HG03039 (cell line): ENCODE results near the gene NRCAM.

Source experiments
- ATAC-seq: cut with Tn5 transposase; IDR thresholded peaks from one replicate; pipeline ENCODE4 v1.9.1; 2021; ENCODE audit warnings: mild to moderate bottlenecking, moderate library complexity; ENCODE audit not compliant: unreplicated experiment

The NRCAM gene

DNA sequence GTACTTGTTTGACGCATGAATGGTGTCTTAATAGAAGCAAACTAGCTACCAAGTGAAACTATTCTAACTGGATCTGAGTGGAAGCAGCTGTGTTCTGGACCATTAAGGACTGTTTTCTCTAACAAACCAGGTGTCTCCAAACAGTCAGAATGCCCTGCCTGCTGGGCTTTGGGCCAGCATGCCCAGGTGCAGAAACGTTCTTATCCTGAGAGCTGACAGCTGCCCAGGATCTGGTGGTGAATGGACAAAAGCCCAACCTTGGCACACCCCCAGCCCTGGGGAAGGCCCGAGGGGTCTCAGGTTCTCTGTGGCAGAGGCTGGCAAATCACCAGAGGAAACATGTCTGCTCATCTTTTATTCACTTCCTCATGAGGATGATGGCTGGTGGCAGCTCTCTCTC, 277.8 kb downstream of the NRCAM start:
- no peak for ATAC-seq

DNA sequence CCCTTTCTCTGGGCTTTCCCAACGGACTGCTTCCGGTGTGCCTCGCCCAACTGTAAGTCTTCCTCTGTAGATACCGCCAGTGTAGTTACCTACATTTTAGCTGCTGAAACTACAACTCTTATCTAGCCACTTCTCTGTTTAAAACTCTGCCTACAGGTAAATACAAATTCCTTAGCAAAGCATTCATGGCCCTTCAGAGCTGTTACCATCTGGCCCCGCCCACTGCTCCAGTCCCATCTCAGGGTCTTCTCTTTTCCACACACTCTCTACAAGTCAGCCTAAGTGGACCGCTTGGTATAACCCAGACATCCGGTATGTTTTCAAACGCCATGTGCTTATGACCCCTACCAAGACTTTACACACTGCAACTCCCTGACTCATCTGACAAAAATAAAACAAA, 285.1 kb downstream of the NRCAM start:
- no peak for ATAC-seq

DNA sequence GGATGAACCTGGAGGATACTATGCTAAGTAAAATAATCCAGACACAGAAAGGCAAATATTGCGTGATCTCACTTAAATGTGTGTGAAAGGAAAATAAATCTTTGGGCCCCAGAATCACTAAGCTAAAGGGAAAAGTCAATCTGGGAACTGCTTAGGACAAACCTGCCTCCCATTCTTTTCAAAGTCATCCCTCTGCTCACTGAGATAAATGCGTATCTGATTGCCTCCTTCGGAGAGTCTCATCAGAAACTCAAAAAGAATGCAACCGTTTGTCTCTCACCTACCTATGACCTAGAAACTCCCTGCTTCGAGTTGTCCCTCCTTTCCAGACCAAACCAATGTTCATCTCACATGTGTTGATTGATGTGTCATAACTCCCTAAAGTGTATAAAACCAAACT, 286.0 kb downstream of the NRCAM start:
- no peak for ATAC-seq

DNA sequence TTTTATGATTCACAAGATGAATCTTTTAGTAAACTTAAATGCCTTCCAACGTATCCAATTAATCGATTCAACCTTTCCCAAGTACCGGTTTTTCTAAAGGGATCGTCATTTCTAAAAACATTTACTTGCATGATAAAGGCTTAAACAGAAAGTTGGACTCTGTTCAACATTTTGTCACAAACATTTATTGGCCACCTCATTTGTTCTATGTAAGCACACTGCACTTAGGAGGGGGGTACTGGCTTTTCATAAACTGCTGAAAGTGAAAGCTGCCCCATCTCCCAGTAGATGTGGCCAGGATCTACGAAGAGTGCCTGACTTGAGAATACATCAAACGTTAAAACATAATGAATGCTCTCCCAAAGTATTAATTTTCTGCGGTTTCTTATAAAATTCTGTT, 288.8 kb downstream of the NRCAM start:
- ATAC-seq = no peak

DNA sequence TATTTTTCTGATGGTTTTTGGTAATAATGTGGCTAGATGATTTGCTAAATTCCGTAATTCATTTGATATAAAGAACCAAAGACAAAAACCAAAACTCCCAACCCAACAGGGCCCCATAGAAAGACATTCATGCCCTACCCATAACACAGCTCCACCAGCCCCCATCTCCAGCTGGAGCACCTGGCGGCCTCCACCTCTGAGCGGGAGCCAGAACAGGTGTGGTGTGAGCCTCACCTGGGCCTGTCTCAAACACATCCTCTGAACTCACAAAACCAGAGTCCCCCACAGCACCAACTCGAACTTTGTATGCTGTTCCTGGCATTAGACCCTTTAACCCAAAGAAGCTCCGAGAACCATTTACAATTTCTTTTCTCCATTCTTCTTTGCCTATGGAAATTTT, 289.5 kb downstream of the NRCAM start:
- no peak for ATAC-seq

DNA sequence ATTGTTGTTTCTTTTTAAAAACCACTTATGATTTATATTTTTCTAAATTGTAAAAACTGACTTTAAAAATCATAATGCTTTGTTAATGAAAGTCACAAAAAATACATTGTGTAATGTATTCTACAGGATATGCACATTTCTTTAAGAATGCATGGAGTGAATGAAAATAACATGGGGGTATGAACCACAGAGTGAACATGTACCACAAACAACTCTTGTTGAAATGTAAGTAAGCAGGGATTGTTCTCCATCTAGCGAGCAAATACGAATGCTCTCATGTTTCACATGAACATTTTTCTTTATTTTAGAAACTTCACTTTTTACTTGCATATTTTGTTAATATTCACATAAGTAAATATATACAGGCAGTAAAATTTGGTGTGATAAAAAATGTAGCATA, 290.5 kb downstream of the NRCAM start:
- no peak for ATAC-seq

DNA sequence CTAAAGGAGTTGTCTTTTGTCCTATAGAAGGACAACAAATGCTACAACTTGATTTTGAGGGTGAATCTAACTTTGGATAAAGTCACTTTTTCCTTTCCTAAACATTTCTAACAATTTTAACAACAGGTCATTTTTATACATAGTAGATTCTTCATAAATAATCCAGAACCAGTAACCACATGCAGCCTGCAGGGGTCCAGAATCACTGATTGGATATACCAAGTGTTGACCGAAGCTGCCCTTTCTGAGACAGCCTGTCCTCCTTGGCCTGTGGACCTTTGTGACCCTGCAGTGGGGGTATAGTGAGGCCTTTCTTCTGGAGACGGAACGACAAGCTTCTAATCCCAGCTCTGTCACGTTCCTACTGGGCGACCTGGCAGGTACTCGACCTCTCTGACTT, 291.3 kb downstream of the NRCAM start:
- no peak for ATAC-seq

DNA sequence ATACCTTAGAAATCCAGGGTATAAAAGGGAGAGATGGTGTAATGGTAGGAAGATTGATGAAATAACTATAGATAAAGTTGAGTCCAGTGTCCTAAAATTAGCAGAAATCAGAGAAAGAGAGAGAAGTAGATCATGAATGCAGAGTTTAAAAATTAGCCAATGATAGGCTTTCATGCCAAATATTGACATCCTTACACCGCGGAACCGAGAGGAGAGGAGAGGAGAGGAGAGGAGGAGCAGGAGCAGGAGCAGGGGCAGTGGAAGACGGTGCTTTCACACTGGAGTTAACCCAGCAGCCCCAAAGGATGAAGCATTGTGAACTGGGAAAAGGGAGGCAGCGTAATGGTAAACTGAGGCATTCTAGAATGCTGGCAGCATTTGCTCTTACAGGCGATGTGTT, 291.9 kb downstream of the NRCAM start:
- no peak for ATAC-seq

DNA sequence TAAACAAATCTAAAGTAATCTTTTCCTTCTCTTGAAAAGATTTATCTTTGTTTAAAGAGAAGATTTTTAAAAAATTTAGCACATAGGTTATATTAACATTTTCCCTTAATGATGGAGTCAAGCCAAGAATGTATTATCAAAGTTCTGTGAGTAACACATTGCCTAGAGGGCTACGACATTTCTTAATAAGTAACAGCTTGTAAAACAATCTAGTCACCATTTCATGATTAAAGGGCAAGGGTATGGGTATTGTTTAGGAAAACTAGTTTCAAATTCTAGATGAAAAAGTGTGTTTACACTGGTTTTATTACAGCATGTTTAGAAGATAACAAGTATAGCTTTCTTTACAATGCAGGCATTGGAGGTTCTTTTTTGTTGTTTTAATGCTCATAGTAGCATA, 297.5 kb downstream of the NRCAM start:
- ATAC-seq = no peak

DNA sequence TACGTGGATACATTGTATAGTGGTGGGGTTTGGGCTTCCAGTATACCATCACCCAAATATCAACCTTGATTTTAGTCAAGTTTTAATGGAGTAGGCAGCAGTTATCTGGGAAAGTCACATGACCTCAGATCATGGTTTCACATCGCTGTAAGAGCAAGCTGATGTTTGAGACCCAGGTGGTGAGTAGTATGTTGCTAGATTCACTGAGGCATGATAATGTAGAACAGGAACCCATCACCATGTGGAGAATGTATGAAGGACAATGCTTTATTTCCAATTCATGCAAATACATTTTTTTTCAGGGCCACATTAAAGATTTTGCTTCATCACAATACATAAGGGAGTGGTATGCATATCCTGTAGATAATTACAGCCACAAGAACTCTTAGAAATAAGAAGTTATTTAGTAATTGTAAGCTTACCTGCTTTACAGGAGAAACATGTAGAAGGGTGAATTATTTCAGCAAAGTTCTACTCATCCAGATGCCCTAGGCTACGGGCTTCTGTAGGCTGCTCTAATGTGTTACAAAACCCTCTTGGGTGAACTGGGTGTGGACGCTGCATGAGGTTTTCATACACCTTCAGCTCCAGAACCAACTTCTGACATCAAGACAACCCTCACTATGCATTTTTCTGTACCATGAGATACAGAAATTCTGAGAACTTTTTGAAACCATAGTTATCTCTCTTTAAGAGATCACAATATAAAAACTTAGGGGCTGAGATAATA, 298.5 kb downstream of the NRCAM start:
- ATAC-seq = no peak

DNA sequence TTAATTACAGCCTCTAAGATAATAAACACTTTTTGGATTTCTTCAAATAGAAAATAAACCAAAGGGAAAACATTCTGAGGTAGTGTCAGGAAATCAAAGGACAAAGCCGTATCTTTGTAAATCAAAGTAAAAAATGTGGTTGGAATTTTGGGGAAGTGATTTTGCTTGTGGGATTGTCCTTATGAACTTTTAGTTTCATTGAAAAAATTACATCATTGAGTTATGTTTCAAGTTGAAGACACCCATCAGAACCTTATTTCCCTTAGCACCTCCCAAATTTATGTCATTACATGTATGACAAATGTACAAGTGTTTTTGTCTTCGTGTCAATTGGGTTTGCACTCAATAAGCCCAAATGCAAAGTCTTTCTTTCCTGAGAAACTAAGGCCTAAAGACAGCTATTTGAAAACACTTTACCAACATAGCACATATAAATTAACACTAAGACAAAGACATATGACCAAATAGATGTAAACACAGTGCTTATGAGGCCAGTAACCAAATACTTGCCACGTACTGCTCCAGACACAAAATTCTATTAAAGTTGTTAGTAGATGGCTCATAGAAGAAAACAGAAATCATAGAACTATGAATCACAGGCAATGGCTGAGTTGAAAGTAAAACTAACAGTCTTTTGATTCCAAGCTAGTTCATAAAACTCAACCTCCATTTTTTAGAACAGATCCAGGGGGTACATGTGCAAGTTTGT, 299.2 kb downstream of the NRCAM start:
- no peak for ATAC-seq

DNA sequence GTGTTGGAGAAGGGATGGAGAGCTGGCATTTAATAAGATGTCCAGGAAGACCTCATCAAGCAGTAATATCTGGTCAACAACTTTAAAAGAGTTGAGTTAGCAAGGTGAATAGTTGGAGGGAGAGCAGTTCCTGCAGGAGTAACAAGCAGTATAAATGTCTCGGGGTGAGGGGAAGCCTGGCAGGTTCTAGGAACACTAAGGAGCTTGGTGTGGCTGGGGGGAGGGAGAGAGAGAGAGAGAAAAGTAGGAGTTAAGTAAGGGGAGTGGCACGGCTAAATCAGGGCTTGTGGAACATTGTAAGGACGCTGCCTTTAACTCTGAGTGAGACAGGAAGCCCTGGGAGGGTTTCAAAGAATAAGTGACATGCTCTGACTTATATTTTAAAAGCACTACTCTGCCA, 304.0 kb downstream of the NRCAM start:
- ATAC-seq = no peak

DNA sequence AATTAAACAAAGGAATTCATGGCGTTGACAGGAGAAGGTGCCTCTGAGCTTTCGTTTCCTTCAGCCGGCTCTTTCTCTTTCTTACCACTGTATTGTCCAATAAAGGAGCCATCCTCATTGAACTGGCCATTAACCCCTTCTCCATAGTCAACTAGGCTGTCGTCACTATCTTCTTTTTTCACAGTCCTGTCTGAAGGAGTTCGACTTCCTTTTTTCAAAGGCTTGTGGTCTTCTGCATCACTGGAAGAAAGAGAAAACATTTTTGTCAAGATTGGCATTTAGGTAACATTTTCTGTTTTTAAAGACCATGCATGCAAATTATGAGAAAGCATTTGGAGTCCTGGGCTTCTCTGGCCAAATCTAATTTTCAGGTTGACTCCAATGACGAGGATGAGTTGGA, 306.3 kb downstream of the NRCAM start:
- no peak for ATAC-seq

DNA sequence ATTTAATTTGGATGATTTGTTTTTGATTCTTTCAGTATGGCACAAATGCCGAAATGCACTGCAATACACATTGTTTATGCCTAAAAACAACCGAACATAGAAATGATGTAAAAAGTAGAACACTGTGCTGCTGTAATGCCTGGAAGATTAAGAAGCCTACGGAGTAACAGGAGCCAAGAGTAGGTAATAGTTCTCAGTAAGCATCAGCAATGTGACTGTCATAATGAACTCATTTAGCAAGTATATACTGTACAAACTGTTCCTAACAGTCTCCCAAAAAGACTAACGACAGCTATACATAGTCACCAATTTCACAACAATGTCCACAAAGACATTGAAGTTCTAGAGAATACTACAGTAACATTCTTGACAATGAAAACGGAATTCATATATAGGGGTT, 307.1 kb downstream of the NRCAM start:
- no peak for ATAC-seq

DNA sequence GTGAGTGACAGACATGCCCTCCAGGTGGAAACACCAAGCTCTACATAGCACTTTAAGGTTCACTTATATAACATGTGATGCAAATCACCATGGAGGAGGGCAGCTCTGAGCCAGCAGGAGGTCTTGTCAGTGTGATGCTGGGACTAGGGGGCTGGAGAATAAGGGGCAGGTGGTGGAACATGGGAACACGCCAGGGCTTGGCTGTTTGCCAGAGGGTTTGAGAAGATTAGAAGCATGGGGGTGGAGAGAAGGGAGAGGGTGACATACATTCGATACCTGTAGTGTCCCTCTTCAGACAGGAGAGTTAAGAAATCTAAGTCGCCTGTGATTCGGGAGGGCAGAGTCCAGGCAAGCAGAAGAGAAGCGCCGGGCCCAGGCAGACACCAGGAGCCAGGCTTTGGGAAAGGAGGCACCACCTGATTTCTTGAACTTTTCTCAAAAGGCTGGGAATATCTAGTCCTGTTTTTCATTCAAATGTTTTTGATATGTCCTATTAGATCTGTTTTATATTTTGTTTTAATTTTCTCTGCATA, 309.1 kb downstream of the NRCAM start:
- ATAC-seq = no peak

DNA sequence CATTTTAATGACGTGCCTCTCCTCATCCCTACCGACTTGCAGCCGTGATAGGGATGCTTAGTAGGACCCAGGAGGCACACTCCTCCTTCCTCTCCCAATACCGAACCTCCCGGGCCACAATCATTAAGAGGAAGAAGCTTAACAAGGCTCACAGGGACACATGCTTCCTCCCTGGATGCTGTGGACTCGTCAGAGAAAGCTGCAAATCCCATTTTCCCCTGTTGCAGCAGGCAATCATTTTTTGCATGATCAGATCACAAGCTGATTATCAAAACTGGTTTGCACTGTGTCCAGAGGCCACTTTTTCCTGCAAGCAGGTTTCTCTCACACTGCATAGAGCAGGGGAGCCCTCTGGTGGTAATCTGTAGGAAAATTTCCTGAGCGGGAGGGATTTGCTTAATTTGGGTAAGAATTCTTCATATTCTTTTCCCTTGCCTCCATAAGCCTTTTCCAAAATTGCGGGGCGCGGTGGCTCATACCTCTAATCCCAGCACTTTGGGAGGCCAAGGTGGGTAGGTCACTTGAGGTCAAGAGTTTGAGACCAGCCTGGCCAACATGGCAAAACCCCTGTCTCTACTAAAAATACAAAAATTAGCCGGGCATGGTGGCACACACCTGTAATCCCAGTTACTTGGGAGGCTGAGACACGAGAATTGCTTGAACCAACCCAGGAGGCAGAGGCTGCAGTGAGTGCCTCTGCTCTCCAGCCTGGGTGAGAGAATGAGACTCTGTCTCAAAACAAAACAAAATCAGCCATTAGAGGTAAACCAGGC, 310.0 kb downstream of the NRCAM start:
- ATAC-seq = no peak

DNA sequence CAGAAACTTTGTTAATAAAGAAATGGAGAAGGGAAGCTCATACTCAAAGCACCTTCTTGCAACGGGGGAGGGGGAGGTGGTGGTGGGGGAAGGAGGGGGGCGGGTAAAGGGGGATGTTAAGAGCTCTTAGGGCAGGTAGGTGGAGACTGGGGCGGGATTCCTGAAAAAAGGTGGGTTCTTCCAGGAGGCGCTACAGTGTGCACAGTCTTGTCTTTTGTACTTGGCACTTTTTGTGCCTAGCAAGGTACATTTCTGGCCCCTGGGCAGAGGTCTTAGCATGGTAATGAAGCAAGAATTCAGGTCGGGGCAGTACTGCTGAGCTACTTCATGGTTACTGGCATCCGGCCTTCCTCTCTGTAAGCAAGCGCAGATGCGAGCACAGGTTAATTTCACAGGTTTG, 310.8 kb downstream of the NRCAM start:
- no peak for ATAC-seq

DNA sequence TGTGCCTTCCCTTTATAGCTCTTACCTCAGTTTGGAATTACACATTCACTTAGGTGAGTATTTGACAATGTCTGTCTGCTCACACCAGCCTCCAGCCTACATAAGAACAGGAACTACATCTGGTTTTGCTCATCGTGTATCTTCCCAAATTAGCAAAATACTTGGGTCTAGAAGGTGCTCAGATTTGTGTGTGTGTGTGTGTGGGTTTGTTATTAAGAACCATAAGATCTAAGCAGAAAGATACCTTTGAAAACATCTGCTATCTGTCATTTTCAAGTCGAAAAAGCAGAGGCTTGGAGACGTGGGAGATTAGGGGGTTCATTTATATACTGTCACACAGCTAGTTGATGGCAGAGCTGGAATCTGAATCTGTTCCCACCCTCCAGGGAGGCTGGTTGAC, 311.3 kb downstream of the NRCAM start:
- no peak for ATAC-seq

DNA sequence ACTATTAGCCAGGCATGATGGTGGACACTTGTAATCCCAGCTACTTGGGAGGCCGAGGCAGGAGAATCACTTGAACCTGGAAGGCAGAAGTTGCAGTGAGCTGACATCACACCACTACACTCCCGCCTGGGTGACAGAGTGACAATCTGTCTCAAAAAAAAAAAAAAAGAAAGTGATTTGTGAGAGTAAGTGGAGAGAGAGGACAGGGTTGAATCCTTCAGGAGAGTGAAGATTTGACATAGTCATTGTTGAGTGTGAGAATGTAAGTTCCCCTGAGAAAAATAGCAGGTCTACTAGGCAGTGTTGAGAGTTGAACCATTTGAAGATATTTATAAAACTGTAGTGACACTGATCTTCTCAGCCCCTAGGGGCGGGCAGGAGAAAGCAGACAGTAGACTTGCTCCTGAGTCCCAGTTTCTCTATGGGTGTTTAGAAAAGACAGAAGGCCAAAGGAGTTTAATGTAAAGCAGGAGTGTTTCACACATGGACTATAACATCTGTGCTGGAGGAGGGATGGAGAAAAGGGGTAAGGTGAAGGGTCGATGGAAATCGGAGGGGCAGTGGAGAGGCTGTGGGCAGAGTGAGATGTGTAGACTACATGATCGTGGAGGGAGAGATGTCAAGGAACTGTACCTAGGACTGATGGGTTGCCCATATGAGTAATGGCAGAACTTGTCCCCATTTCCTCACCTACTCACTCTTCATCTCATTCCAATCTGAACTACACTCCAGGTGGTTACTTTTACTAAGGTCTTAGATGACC, 312.4 kb downstream of the NRCAM start:
- no peak for ATAC-seq

DNA sequence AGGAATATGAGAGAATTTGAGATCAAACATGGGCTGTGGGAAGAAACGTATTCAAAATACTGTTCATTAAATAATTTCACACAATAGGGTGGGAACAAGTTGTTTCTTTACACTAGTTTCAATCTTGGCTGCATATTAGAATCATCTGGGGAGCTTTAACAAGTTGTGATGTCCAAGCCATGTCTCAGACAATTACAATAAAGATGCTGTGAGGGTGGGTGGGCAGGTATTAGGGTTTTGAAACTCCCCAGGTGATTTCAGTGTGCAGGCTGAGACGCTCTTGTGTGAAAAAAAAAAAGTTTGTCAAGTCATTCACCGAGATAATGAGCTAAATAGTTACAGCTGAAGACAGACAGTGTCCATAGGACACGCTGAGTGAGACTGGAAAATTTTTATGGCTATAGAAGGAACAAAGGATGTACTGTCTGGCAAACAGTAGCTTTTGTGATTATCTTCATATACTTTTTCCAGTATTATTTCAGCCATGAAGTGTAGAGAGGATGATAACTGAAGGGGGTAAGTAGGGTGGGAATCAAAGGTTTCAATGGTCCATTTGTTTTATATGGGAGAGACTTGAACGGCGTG, 313.5 kb downstream of the NRCAM start:
- ATAC-seq = no peak

DNA sequence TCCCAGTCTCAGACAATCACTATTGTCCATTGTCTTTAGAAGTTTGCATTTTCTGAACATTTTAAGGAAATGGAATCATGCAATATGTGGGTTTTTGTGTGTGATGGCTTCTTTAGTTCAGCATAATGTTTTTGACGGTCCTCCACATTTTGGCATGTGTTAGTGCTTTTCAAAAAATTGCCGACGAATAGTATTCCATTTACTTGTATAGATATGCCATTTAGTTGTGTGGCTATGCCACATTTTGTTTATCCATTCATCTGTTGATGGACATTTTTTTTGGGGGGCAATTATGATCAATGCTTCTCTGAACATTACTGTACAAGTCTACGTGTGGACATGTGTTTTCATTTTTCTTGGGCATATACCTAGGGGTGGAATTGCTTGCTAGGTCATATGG, 314.1 kb downstream of the NRCAM start:
- ATAC-seq = no peak
